Measurements from ENCODE around the gene LEKR1.

The LEKR1 gene

DNA sequence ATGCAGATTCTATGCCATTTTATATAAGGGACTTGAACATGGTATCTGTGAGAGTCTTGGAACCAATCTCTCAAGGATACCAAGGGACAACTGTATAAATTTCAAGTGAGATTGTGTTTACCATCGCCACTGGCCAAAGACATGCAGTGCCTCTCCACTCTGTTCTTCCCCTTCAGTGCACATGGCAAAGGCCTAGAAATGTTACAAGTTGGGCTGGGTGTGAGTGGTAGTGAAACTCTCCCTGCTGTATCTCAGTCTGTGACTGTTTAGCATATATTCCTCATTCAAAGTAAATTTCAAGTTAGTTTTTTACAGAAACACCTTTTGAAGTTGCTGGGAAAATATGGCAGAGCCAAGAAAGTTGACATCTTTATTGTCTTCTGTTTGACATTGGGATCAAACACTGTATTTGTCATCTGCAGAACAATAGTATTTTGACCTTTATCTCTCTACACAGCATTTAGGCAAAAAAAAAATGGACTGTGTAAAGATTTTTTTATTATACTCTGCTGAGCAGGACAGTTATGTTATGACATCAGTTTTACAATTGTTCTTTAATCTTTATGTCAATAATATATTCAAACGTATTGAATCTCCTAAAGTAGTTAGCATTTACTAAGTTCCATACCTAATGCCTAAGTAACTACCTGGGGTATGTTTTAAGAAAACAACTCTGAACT lies 232.4 kb downstream of the LEKR1 start:
- H3K36me3 ChIP-seq (ENCODE audit: insufficient read depth, low read length), result no peaks in the 10 kb centered on the region
- H4K20me1 ChIP-seq (ENCODE audit: insufficient read depth, low read length), result no peaks in the 10 kb centered on the region
- TF ChIP-seq EZH2 (IDR thresholded peaks at IDR 0.05; ENCODE audit: borderline replicate concordance, low read depth, low read length, severe bottlenecking), result no peak
- TF ChIP-seq, protein P1, sequence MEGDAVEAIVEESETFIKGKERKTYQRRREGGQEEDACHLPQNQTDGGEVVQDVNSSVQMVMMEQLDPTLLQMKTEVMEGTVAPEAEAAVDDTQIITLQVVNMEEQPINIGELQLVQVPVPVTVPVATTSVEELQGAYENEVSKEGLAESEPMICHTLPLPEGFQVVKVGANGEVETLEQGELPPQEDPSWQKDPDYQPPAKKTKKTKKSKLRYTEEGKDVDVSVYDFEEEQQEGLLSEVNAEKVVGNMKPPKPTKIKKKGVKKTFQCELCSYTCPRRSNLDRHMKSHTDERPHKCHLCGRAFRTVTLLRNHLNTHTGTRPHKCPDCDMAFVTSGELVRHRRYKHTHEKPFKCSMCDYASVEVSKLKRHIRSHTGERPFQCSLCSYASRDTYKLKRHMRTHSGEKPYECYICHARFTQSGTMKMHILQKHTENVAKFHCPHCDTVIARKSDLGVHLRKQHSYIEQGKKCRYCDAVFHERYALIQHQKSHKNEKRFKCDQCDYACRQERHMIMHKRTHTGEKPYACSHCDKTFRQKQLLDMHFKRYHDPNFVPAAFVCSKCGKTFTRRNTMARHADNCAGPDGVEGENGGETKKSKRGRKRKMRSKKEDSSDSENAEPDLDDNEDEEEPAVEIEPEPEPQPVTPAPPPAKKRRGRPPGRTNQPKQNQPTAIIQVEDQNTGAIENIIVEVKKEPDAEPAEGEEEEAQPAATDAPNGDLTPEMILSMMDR (IDR thresholded peaks at IDR 0.05; ENCODE audit: borderline replicate concordance, extremely low read depth, low read length, poor library complexity, severe bottlenecking), result no peak
- H3K9ac ChIP-seq (ENCODE audit: low read depth, low read length), result no peak overlapping the region
- H3K9me3 ChIP-seq (ENCODE audit: insufficient read depth, low read length, severe bottlenecking), result no peaks in the 10 kb centered on the region
- H3K4me3 ChIP-seq (ENCODE audit: low read depth in 1 of 2, low read length in 2 of 2), result no peak overlapping the region
- no peak overlapping the region for H3K27ac ChIP-seq (ENCODE audit: low read length)
- no peaks in the 10 kb centered on the region for H3K79me2 ChIP-seq (ENCODE audit: insufficient read depth, low read length)
- H3K27me3 ChIP-seq (ENCODE audit: insufficient read depth, low read length, poor library complexity), result peaks cover 13% of the 10 kb centered on the region
- no peaks in the 10 kb centered on the region for H3K4me1 ChIP-seq (ENCODE audit: insufficient read depth, low read length)
- H2AFZ ChIP-seq (ENCODE audit: low read depth, low read length), result no peak overlapping the region
- DNase-seq (no peak), ATAC-seq (ENCODE audit: insufficient read depth, low read depth) (no peak)
- H3K4me2 ChIP-seq (ENCODE audit: insufficient read depth, low read length), result no peak overlapping the region

DNA sequence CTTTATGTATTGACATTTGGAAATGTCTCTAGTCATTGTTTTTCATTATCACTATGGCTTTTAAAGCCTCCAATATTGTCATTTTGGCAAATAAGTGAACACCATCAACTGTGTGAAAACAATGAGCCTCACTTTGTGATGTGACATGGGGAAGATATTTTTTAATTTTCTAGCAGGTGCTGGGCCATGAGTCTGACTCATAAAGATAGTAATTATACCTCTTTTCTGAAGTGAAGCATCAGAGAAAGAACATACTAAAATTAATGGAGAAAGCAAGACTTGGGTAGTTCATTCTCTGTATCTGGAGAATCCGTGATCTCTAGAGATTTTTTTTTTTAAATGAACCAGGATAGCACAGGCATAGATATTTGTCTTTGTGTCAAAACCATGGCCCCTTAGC lies 233.0 kb downstream of the LEKR1 start:
- Histone ChIP-seq H3K9me3 (ENCODE audit: insufficient read depth, low read length, severe bottlenecking) (no peaks in the 10 kb centered on the region), H4K20me1 (ENCODE audit: insufficient read depth, low read length) (no peaks in the 10 kb centered on the region), H3K4me2 (ENCODE audit: insufficient read depth, low read length) (no peak overlapping the region), H3K9ac (ENCODE audit: low read depth, low read length) (no peak overlapping the region), H3K27me3 (ENCODE audit: insufficient read depth, low read length, poor library complexity) (peaks cover 13% of the 10 kb centered on the region), H3K27ac (ENCODE audit: low read length) (no peak overlapping the region), H2AFZ (ENCODE audit: low read depth, low read length) (no peak overlapping the region), H3K79me2 (ENCODE audit: insufficient read depth, low read length) (no peaks in the 10 kb centered on the region), H3K4me1 (ENCODE audit: insufficient read depth, low read length) (no peaks in the 10 kb centered on the region), H3K36me3 (ENCODE audit: insufficient read depth, low read length) (no peaks in the 10 kb centered on the region), H3K4me3 (ENCODE audit: low read depth in 1 of 2, low read length in 2 of 2) (no peak overlapping the region)
- ATAC-seq (ENCODE audit: insufficient read depth, low read depth) (no peak), DNase-seq (no peak)
- TF ChIP-seq, protein P1 (IDR thresholded peaks at IDR 0.05; ENCODE audit: borderline replicate concordance, extremely low read depth, low read length, poor library complexity, severe bottlenecking), result no peak
- no peak for TF ChIP-seq EZH2 (IDR thresholded peaks at IDR 0.05; ENCODE audit: borderline replicate concordance, low read depth, low read length, severe bottlenecking)

DNA sequence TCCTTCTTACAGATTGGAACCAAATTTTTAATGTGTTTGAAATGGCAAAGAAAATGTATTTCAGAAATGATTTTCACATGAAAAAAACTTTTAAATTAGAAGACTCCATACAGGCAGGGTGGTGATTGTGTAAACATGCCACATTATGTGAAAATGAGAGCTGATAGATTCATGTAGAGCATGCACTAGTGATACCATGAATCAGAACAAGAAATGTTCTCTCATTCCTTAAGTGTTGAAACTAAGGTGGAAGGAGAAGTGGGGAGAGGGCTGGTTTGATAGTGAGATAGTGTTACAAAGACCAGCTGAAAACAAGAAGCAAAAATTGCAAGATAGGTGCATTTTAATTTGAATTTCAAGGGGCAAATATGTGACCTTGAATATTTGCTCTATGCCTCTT lies 233.5 kb downstream of the LEKR1 start:
- Histone ChIP-seq H3K4me2 (ENCODE audit: insufficient read depth, low read length) (no peak overlapping the region), H3K9ac (ENCODE audit: low read depth, low read length) (no peak overlapping the region), H3K4me3 (ENCODE audit: low read depth in 1 of 2, low read length in 2 of 2) (no peak overlapping the region), H3K9me3 (ENCODE audit: insufficient read depth, low read length, severe bottlenecking) (no peaks in the 10 kb centered on the region), H2AFZ (ENCODE audit: low read depth, low read length) (no peak overlapping the region), H3K27ac (ENCODE audit: low read length) (no peak overlapping the region), H3K4me1 (ENCODE audit: insufficient read depth, low read length) (no peaks in the 10 kb centered on the region), H3K79me2 (ENCODE audit: insufficient read depth, low read length) (no peaks in the 10 kb centered on the region), H3K27me3 (ENCODE audit: insufficient read depth, low read length, poor library complexity) (peaks cover 13% of the 10 kb centered on the region), H4K20me1 (ENCODE audit: insufficient read depth, low read length) (no peaks in the 10 kb centered on the region), H3K36me3 (ENCODE audit: insufficient read depth, low read length) (no peaks in the 10 kb centered on the region)
- DNase-seq, result no peak
- ATAC-seq (ENCODE audit: insufficient read depth, low read depth), result no peak
- TF ChIP-seq, protein P1 (IDR thresholded peaks at IDR 0.05; ENCODE audit: borderline replicate concordance, extremely low read depth, low read length, poor library complexity, severe bottlenecking), result no peak
- TF ChIP-seq EZH2 (IDR thresholded peaks at IDR 0.05; ENCODE audit: borderline replicate concordance, low read depth, low read length, severe bottlenecking), result no peak

Data from DND-41 (cell line).